ENCODE results near the gene CELF4. TPM values are rescaled to one million over a fixed set of nuclear protein-coding genes. Genes with fewer than 3 reads are reported as not detected.

The CELF4 gene
- total and polyA plus RNA-seq, 2 of the 4 experiments (the other 2 are of a cell fraction), result not detected

GRCh38 chr18:37584952-37585695, 19.5 kb upstream of the CELF4 start:
- no peak overlapping the region for H2BK20ac ChIP-seq (ENCODE audit: low read depth, low read length)
- no peak overlapping the region for H2AK5ac ChIP-seq (ENCODE audit: low read depth, low read length)
- BruUV-seq (replicated peaks), result no TSS peak
- H3K4me3 ChIP-seq (ENCODE audit: insufficient read depth, low read depth, low read length), result no peak overlapping the region
- no peaks in the 10 kb centered on the region for H4K20me1 ChIP-seq (ENCODE audit: insufficient read depth, low read length)
- no peak overlapping the region for H2BK120ac ChIP-seq (ENCODE audit: low read depth, low read length)
- H2BK5ac ChIP-seq (ENCODE audit: low read depth, low read length, poor library complexity, severe bottlenecking), result no peak overlapping the region
- dilution Hi-C loops (cut with HindIII; ENCODE audit: low sequenced_read_pairs, unreplicated experiment), result no loop called here
- ATAC-seq (ENCODE audit: low read depth) (no peak), DNase-seq (no peak)
- H3K14ac ChIP-seq (replicated peaks; ENCODE audit: low read depth, low read length), result no peak overlapping the region
- no peak overlapping the region for H3K9ac ChIP-seq (ENCODE audit: low read depth, low read length)
- no peaks in the 10 kb centered on the region for H3K36me3 ChIP-seq (ENCODE audit: control insufficient read depth, insufficient read depth, low read length)
- ChIA-PET POLR2A (ENCODE audit: unreplicated experiment) (no interaction called here), CTCF (no interaction called here)
- H3K4me1 ChIP-seq (ENCODE audit: control insufficient read depth, insufficient read depth, low read length), result no peaks in the 10 kb centered on the region
- no peaks in the 10 kb centered on the region for H3K9me1 ChIP-seq (ENCODE audit: insufficient read depth, low read length)
- TF ChIP-seq BHLHE40 (IDR thresholded peaks at IDR 0.05; ENCODE audit: low read depth, low read length) (no peak), SMC3 (IDR thresholded peaks at IDR 0.05; ENCODE audit: low read depth, low read length) (no peak), USF2 (IDR thresholded peaks at IDR 0.05; ENCODE audit: low read depth, low read length) (no peak), MAFK (IDR thresholded peaks at IDR 0.05; ENCODE audit: low read depth, low read length) (no peak), POLR2A (IDR thresholded peaks at IDR 0.05; ENCODE audit: low read depth, low read length) (no peak), ELK1 (IDR thresholded peaks at IDR 0.05; ENCODE audit: borderline replicate concordance, low read depth, low read length) (no peak), RCOR1 (IDR thresholded peaks at IDR 0.05; ENCODE audit: insufficient replicate concordance, low read length) (no peak), CEBPB (IDR thresholded peaks at IDR 0.05; ENCODE audit: low read depth, low read length) (no peak), NFE2L2 (IDR thresholded peaks at IDR 0.05; ENCODE audit: low read depth, low read length) (no peak), MAZ (IDR thresholded peaks at IDR 0.05; ENCODE audit: borderline replicate concordance, low read depth, low read length) (no peak), RAD21 (IDR thresholded peaks at IDR 0.05; ENCODE audit: low read length) (no peak), CTCF (conservative IDR thresholded peaks at IDR 0.05; ENCODE audit: low read depth, low read length) (no peak), FOS (IDR thresholded peaks at IDR 0.05; ENCODE audit: low read depth, low read length) (no peak), MXI1 (IDR thresholded peaks at IDR 0.05; ENCODE audit: borderline replicate concordance, low read depth, low read length) (no peak), CHD1 (IDR thresholded peaks at IDR 0.05; ENCODE audit: low read depth, low read length) (no peak), RFX5 (IDR thresholded peaks at IDR 0.05; ENCODE audit: low read depth, low read length) (no peak)
- in situ Hi-C loops (cut with MboI; ENCODE audit: low sequenced_read_pairs), result no loop called here
- H3K23ac ChIP-seq (ENCODE audit: low read depth, low read length), result no peak overlapping the region
- no peak overlapping the region for H3K27ac ChIP-seq (ENCODE audit: insufficient read depth, low read length)
- no peak overlapping the region for H3K4me2 ChIP-seq (ENCODE audit: low read depth, low read length)
- no CpG with 5 or more reads among the region's 7 CpGs for WGBS, 2 experiments (ENCODE audit: extremely low coverage in 2 of 2, insufficient read length in 1 of 2)
- no peak overlapping the region for H2BK15ac ChIP-seq (ENCODE audit: low read depth, low read length)
- no peak overlapping the region for H3K56ac ChIP-seq (ENCODE audit: extremely low read depth, insufficient read depth, low read length)
- H4K8ac ChIP-seq (ENCODE audit: low read depth in 2 of 2, low read length in 2 of 2), result no peak overlapping the region
- H4K91ac ChIP-seq (ENCODE audit: insufficient read depth, low read depth, low read length), result no peak overlapping the region
- no peak overlapping the region for H3K4ac ChIP-seq (ENCODE audit: low read depth, low read length)
- H3K27me3 ChIP-seq (ENCODE audit: control insufficient read depth, insufficient read depth, low read length), result no peaks in the 10 kb centered on the region
- no peak overlapping the region for H2AFZ ChIP-seq (replicated peaks; ENCODE audit: low read length, poor library complexity)
- H3K79me1 ChIP-seq (ENCODE audit: low read depth in 1 of 2, low read length in 2 of 2), result no peaks in the 10 kb centered on the region
- H3K18ac ChIP-seq (ENCODE audit: low read depth, low read length), result no peak overlapping the region
- H2AK9ac ChIP-seq (replicated peaks; ENCODE audit: low read depth, low read length, poor library complexity), result no peak overlapping the region
- intact Hi-C loops (cut with micrococcal nuclease), result no loop called here
- H3K9me3 ChIP-seq (ENCODE audit: control insufficient read depth, insufficient read depth, low read length), result no peaks in the 10 kb centered on the region
- H4K5ac ChIP-seq (ENCODE audit: low read depth, low read length), result no peak overlapping the region
